A549 treated with ZK216348 at 1 μM for 4 hours (cell line): ENCODE measurements around the gene USP15. TPM values are rescaled to one million over a fixed set of nuclear protein-coding genes. Genes with fewer than 3 reads are reported as not detected.

ENCODE experiments used
- total RNA-seq: library from RNA; stranded (reverse); fragments of 200-300 nt; extraction: Qiagen RNA extraction; gene quantifications from 5 replicates; pipeline ENCODE4 v1.2.3, GENCODE V29; 2022; ENCODE audit warnings: low read depth

USP15 gene
- total RNA-seq: 29.6 to 44.1 TPM (median 32.8 TPM) in 5 replicates

GRCh38 chr12:62259993-62260732, at the start of gene USP15:
Gene USP15, plus strand, starts transcription at chr12:62260404. Its CDS starts 11 bp downstream, at chr12:62260415.

Other genes starting within 250 kb of the USP15 start
- 12.2 to 16.1 TPM (median 15.4 TPM) in 5 replicates for gene MON2, start 206.4 kb downstream of the USP15 start, total RNA-seq